ENCODE results near the gene TMCC1.

The TMCC1 gene

DNA sequence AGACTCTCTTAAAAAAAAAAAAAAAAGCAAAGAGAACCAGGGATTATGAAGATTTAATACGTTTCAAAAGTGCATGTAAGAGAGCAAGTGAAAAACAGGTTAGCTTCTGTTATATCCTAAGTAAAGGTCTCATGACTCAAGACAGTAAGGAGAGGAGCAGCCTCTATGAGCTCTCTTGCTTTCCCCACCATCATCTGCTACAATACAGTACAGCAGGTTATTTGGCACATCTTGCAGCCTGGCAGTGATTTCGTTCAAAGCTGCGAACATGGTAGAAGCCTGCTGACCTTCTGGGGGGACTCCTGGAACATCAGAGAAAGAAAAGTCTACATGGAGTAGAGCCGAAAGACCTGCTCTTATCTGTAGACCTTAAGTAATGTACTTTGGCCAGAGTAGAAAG, 157.9 kb downstream of the TMCC1 start:
- in situ Hi-C loops (cut with MboI; ENCODE audit: low pct_unique_long_range_greater_than_20kb, low sequenced_read_pairs, unreplicated experiment) = no loop called here
- TF ChIP-seq, protein P1, sequence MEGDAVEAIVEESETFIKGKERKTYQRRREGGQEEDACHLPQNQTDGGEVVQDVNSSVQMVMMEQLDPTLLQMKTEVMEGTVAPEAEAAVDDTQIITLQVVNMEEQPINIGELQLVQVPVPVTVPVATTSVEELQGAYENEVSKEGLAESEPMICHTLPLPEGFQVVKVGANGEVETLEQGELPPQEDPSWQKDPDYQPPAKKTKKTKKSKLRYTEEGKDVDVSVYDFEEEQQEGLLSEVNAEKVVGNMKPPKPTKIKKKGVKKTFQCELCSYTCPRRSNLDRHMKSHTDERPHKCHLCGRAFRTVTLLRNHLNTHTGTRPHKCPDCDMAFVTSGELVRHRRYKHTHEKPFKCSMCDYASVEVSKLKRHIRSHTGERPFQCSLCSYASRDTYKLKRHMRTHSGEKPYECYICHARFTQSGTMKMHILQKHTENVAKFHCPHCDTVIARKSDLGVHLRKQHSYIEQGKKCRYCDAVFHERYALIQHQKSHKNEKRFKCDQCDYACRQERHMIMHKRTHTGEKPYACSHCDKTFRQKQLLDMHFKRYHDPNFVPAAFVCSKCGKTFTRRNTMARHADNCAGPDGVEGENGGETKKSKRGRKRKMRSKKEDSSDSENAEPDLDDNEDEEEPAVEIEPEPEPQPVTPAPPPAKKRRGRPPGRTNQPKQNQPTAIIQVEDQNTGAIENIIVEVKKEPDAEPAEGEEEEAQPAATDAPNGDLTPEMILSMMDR (IDR thresholded peaks at IDR 0.05; ENCODE audit: extremely low read depth, insufficient read depth, missing control alignments) = no peak
- DNase-seq (ENCODE audit: low spot score) = no peak

DNA sequence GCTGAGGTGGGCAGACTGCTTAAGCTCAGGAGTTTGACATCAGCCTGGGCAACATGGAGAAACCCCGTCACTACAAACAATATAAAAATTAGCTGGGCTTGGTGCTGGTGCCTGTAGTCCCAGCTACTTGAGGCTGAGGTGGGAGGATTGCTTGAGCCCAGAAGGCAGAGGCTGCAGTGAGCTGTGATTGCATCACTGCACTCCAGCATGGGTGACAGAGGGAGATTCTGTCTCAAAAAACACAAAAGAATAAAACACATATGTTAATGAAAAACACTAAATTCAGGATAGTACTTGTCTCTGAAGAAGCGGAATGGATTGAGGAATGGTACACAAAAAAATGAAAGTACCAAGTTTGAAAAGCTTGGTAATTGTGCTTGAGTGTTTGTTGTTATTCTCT, 159.1 kb downstream of the TMCC1 start:
- in situ Hi-C loops (cut with MboI; ENCODE audit: low pct_unique_long_range_greater_than_20kb, low sequenced_read_pairs, unreplicated experiment) = no loop called here
- TF ChIP-seq, protein P1 (IDR thresholded peaks at IDR 0.05; ENCODE audit: extremely low read depth, insufficient read depth, missing control alignments) = no peak
- no peak for DNase-seq (ENCODE audit: low spot score)

DNA sequence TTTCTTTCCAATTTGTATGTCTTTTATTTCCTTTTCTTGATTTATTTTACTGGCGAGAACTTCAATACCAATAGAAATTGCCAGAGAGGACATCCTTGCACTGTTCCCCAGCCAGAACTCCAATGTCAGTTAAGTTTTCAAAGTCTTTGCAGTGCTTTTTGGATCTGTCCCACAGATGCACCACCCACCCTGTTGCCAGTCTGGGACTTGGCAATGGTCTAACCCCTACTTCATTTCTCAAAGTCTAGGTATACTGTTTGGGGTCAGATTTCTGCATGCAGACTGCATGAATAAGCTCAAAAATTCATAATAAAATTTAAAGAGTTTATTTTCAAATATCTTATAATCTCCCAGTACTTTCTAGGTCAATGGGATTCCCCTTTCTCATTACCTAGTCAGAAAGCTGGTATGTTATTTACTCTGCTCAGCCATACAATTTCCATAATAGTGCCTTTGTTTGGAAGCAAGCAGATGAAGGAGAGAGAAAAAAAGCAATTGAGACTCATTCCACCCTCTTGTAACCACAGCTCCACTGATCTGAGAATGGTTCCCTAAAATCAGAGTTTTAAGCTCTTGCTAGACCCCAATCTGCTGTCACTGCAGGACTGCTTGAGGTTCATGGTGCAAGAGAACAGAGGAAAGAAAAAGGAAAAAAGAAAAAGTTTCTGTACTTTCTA, 161.2 kb downstream of the TMCC1 start:
- DNase-seq (ENCODE audit: low spot score) = no peak
- TF ChIP-seq, protein P1 (IDR thresholded peaks at IDR 0.05; ENCODE audit: extremely low read depth, insufficient read depth, missing control alignments) = no peak
- in situ Hi-C loops (cut with MboI; ENCODE audit: low pct_unique_long_range_greater_than_20kb, low sequenced_read_pairs, unreplicated experiment) = no loop called here

DNA sequence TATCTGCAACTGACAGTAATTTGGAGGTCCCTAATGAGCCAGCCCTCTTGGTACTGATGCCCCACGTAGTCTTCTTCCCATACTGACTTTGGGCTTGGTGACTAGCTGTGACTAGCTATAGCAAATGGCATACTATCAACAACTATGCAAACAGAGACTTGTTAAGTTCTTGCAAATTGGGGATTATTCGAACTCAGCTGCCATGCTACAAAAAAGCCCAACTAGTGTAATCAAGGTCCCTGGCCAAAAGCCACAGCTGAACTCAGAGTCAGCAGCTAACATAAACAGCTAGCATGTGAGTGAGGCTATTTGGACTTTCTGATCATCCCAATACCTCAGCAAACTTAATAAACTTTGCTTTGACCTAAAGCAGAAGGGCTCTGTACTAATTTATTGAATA, 165.8 kb downstream of the TMCC1 start:
- no peak for DNase-seq (ENCODE audit: low spot score)
- in situ Hi-C loops (cut with MboI; ENCODE audit: low pct_unique_long_range_greater_than_20kb, low sequenced_read_pairs, unreplicated experiment) = no loop called here
- TF ChIP-seq, protein P1 (IDR thresholded peaks at IDR 0.05; ENCODE audit: extremely low read depth, insufficient read depth, missing control alignments) = no peak

DNA sequence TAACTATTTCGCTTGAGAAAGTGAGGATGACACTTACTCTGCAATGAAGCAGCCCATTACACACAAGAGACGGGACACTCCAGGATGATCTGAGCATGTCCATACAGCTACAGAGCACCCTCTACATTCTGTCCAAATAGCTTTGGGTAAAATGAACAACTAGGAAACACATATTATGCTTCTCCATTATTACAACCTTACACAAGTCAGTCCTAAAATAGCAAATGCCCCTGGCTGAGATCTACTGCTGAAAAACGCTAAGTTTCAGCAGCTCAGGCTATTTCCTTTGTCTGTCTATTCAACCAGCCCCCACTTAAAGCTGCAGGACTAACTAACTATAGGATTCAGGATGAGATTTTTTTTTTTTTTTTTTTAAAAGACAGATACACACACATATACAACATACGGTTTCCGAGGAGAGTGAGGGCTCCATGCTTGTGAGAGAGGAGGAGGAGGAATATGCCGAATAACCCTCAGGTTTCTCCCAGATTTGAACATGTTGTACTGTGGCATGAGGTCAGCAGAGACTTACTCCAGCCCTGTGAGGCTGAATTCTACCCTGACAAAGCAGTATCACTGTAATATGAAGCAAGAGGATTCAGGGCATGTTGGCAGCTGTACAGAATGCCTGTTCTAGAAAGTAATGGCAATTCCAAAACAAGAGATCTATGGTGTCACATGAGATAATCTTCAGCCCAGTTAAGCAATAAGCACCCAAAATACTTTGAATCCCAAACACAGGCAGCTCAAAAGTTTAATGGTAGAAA, 169.8 kb downstream of the TMCC1 start:
- no peak for DNase-seq (ENCODE audit: low spot score)
- TF ChIP-seq, protein P1 (IDR thresholded peaks at IDR 0.05; ENCODE audit: extremely low read depth, insufficient read depth, missing control alignments) = no peak
- in situ Hi-C loops (cut with MboI; ENCODE audit: low pct_unique_long_range_greater_than_20kb, low sequenced_read_pairs, unreplicated experiment) = no loop called here

DNA sequence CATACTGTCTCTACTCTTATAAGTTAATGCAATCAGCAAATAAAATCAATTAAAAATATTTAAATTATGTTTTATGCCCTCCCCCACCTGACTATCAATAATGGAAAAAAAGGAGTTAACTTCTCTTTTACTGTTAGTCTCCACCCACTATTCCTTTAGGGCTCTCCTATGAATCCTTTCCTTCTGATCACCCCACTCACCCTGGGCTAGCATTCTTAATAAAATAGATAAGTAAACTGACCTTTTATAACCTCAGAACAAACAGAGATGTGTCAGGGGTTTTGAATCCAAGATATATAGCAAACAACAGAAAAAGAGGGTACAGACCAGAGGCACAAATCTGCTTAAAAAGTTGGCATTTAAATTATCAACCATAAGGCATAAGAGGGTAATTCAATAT, 171.0 kb downstream of the TMCC1 start:
- TF ChIP-seq, protein P1 (IDR thresholded peaks at IDR 0.05; ENCODE audit: extremely low read depth, insufficient read depth, missing control alignments) = no peak
- no peak for DNase-seq (ENCODE audit: low spot score)
- in situ Hi-C loops (cut with MboI; ENCODE audit: low pct_unique_long_range_greater_than_20kb, low sequenced_read_pairs, unreplicated experiment) = no loop called here
